SK-N-MC (cell line): ENCODE results near the gene LMX1A.
A peak's percentile ranks its signal among the peaks of the same experiment; 100 is the strongest.

Source experiments
- DNase-seq: peaks from one replicate; pipeline ENCODE4 v3.0.0-alpha.2; 2011; ENCODE audit warnings: low read depth, low spot score
- H3K27ac ChIP-seq: fragments of 200-600 bp; sonication (generic); 2 replicates; pipeline ENCODE4 v1.5.1; 2016; ENCODE audit warnings: mixed run types
- H3K36me3 ChIP-seq: fragments of 200-600 bp; sonication (generic); 2 replicates; pipeline ENCODE4 v1.6.1; 2017; ENCODE audit warnings: antibody characterized with exemption, low read length, mixed read lengths; ENCODE audit not compliant: insufficient read depth
- H3K4me3 ChIP-seq: fragments of 200-600 bp; sonication (generic); 2 replicates; pipeline ENCODE4 v1.5.1; 2016
- H3K9ac ChIP-seq: fragments of 200-600 bp; sonication (generic); 2 replicates; pipeline ENCODE4 v1.8.0; 2017; ENCODE audit warnings: mixed run types, mixed read lengths; ENCODE audit not compliant: insufficient read length
- H3K9me3 ChIP-seq: fragments of 200-600 bp; sonication (generic); 2 replicates; pipeline ENCODE4 v1.6.1; 2017; ENCODE audit warnings: low read depth, mild to moderate bottlenecking, antibody characterized with exemption, low read length, moderate library complexity, mixed read lengths
- EZH2 ChIP-seq: fragments of 200-600 bp; sonication (generic); IDR thresholded peaks from one replicate; pipeline ENCODE4 v1.6.1; 2017; ENCODE audit warnings: antibody characterized with exemption
- FOXP2 ChIP-seq: optimal IDR thresholded peaks from 2 replicates; pipeline ENCODE3; 2011; ENCODE audit warnings: mild to moderate bottlenecking, moderate library complexity; ENCODE audit not compliant: insufficient read depth; ENCODE audit errors: extremely low read length, control extremely low read depth
- POLR2AphosphoS5 ChIP-seq: IDR thresholded peaks from 2 replicates; pipeline ENCODE4 v1.6.1; 2012; ENCODE audit warnings: mild to moderate bottlenecking, low read depth, low read length, borderline replicate concordance

The LMX1A gene

GRCh38 chr1:165355977-165356811 lies at the start of gene LMX1A:
LMX1A (minus strand) TSS chr1:165356715; CDS start chr1:165355559, 1,156 bp downstream.
- Histone ChIP-seq H3K9ac (no peak within 1 kb of the TSS), H3K4me3 (no peak within 1 kb of the TSS), H3K9me3 (no peaks in the 10 kb centered on the region), H3K27ac (no peak within 1 kb of the TSS), H3K36me3 (no peaks in the 10 kb centered on the region)
- TF ChIP-seq EZH2 (no peak), POLR2AphosphoS5 (no peak), FOXP2 (no peak)
- DNase-seq, result no peak

- Histone ChIP-seq H3K9me3 (no peaks in the 10 kb centered on the region), H3K36me3 (no peaks in the 10 kb centered on the region), H3K27ac (no peak overlapping the region), H3K4me3 (no peak overlapping the region), H3K9ac (no peak overlapping the region)
- TF ChIP-seq EZH2, result no peak
- TF ChIP-seq POLR2AphosphoS5, result no peak
- TF ChIP-seq FOXP2, result no peak
- DNase-seq, result no peak
These were observed 47.4 kb upstream of the LMX1A start for GRCh38 chr1:165403835-165404482.

DNA sequence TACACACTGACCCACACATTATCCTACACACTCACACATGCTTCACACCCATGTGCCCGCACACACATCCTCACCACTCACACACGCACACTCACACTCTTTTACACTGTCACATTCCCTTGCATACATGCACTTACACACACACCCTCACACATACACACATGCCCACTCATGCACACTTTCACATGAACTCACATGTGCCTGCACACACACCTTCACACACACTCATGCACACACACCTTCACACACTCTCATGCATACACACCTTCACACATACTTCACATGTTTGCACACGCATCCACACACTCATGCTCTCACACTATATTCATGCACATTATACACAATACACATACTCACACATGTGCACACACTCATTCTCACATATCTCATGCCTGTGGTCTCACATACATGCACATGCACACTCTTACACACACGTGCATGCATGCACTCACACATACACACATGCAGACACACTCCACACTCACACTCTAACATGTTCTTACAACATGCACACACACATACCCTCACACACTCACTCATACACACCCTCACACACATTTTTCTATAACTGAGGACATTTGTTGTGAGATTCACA lies 46.1 kb upstream of the LMX1A start:
- no peak for DNase-seq
- no peak overlapping the region for H3K4me3 ChIP-seq
- H3K9me3 ChIP-seq, result no peaks in the 10 kb centered on the region
- H3K36me3 ChIP-seq, result no peaks in the 10 kb centered on the region
- TF ChIP-seq EZH2 (no peak), FOXP2 (no peak), POLR2AphosphoS5 (no peak)
- no peak overlapping the region for H3K9ac ChIP-seq
- H3K27ac ChIP-seq, result no peak overlapping the region

DNA sequence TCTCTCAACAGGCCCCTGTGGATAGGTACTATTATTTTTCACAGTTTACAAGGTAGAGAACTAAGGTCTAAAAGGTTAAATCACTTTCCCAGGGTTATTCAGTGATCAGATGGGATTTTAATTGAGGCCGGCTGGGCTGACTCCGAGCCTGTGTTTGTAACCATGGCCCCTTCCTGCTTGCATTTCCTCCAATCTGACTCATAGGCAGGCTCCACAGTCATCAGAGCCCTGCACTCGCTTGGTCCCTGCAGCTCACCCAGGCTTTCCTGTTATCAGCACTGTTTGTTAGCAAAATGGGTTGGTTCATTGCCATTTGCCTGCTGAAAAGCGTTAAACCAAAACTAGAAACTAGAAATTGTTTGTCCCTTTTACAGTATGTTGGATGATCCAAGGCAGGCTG lies 41.4 kb upstream of the LMX1A start:
- Histone ChIP-seq H3K9ac (no peak overlapping the region), H3K9me3 (no peaks in the 10 kb centered on the region), H3K27ac (no peak overlapping the region), H3K36me3 (no peaks in the 10 kb centered on the region), H3K4me3 (no peak overlapping the region)
- DNase-seq, result no peak
- TF ChIP-seq POLR2AphosphoS5 (no peak), FOXP2 (no peak), EZH2 (no peak)

- DNase-seq, result no peak
- Histone ChIP-seq H3K4me3 (no peak overlapping the region), H3K36me3 (no peaks in the 10 kb centered on the region), H3K27ac (no peak overlapping the region), H3K9ac (no peak overlapping the region), H3K9me3 (no peaks in the 10 kb centered on the region)
- TF ChIP-seq FOXP2, result no peak
- no peak for TF ChIP-seq EZH2
These were observed 39.4 kb upstream of the LMX1A start for GRCh38 chr1:165395901-165396300.

GRCh38 chr1:165395478-165395877 lies 39.0 kb upstream of the LMX1A start:
- DNase-seq, result no peak
- Histone ChIP-seq H3K27ac (no peak overlapping the region), H3K4me3 (no peak overlapping the region), H3K36me3 (no peaks in the 10 kb centered on the region), H3K9me3 (no peaks in the 10 kb centered on the region), H3K9ac (no peak overlapping the region)
- TF ChIP-seq POLR2AphosphoS5 (no peak), EZH2 (no peak), FOXP2 (no peak)

DNA sequence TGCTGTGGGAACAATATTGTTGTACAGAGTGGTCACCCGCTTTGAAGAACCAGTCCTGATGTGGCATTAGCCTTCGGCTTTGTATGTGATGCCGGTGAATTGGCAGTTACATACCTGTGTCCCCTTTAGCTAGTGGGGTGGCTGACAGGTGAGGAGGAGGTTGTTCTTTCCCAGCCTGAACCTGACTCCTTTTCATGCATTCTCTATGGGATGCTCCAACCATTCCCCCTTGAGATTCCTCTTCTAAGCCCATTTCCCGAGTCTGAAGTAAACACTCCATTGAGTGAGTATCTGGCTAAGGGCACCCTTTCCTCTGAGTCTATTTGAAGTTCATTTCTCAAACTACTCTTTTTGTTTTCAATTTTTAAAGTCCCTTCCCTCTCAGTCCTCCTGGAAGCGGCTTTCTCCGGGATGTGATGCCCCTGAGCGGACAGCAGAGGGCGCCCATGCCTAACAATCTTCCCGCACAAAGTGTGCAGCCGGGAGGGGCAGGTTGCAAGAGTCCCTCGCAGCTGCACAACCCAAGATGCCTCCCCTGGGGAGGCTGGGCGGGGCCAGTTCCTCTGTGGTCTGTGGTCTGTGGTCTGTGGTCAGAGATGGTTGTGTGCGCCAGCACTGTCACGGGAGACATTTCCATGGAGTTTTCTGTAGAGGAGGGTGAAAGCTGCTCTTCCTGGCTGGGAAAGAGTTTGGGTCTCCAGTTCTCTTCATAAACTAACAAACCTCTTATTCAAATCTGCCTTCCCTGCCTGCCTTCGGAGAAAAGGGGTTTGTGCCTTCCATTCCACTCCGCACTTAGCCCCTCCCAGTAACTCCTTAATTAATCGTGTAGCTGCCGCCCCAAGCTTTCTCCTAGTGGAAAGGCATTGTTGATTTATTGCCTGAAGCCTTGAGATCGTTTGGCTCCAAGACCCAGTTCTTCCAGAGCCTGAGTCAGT lies 36.4 kb upstream of the LMX1A start:
- H3K36me3 ChIP-seq, result no peaks in the 10 kb centered on the region
- DNase-seq, result peak; percentile 93
- peak overlapping the region; percentile 78 for H3K4me3 ChIP-seq
- TF ChIP-seq EZH2 (no peak), FOXP2 (peak; percentile 63), POLR2AphosphoS5 (peak; percentile 40; the same call in 1 of the 2 replicates)
- no peaks in the 10 kb centered on the region for H3K9me3 ChIP-seq
- H3K27ac ChIP-seq, result peak overlapping the region; percentile 91
- peak overlapping the region; percentile 38 for H3K9ac ChIP-seq

DNA sequence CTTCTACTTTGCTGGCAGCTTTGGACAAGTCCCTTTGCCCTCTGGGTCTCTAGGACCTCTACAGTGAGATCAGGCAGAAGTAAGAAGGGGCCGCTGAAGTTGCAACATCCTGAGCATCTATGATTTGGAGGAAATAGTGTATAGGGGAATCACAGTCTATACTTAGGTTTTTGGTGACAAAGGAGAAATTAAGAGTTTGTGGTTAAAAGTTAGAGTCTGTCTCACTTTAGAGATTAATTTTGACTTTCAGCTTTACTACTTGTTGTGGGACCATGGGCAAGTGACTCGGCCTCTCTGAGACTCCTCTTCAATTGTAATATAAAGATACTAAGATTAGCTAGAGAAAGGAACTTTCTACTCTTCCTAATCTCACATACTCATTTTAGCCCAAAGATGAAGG lies 33.1 kb upstream of the LMX1A start:
- TF ChIP-seq FOXP2 (no peak), EZH2 (no peak), POLR2AphosphoS5 (no peak)
- Histone ChIP-seq H3K27ac (no peak overlapping the region), H3K9me3 (no peaks in the 10 kb centered on the region), H3K36me3 (no peaks in the 10 kb centered on the region), H3K4me3 (no peak overlapping the region), H3K9ac (no peak overlapping the region)
- DNase-seq, result no peak
